ENCODE data around the gene SMYD3.

DNA sequence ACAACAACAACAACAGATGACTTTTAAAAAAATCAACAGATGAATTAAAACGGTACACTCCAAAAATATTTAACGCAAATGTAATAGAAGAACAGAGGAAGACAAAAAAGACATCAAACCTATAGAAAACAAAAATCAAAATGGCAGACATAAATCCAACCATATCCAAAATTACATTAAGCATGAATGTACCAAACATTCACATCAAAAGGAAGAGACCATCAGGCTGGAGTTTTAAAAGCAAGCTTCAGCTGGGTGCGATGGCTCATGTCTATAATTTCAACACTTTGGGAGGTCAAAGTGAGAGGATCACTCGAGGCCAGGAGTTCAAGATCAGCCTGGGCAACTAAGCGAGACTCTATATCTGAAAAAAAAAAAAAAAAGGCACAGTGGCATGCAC lies 116.2 kb downstream of the SMYD3 start:
- TF ChIP-seq POLR2AphosphoS5 (IDR thresholded peaks at IDR 0.05) = no peak
- TF ChIP-seq, protein P1, sequence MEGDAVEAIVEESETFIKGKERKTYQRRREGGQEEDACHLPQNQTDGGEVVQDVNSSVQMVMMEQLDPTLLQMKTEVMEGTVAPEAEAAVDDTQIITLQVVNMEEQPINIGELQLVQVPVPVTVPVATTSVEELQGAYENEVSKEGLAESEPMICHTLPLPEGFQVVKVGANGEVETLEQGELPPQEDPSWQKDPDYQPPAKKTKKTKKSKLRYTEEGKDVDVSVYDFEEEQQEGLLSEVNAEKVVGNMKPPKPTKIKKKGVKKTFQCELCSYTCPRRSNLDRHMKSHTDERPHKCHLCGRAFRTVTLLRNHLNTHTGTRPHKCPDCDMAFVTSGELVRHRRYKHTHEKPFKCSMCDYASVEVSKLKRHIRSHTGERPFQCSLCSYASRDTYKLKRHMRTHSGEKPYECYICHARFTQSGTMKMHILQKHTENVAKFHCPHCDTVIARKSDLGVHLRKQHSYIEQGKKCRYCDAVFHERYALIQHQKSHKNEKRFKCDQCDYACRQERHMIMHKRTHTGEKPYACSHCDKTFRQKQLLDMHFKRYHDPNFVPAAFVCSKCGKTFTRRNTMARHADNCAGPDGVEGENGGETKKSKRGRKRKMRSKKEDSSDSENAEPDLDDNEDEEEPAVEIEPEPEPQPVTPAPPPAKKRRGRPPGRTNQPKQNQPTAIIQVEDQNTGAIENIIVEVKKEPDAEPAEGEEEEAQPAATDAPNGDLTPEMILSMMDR (IDR thresholded peaks at IDR 0.05) = no peak

Measured in gastroesophageal sphincter (tissue), 3 donors.